ENCODE data around the gene P2RY6.

P2RY6 gene

GRCh38 chr11:73298233-73298632 lies 26.1 kb downstream of the P2RY6 start:
- DNase-seq, result peak; percentile 91

GRCh38 chr11:73299751-73300150 lies 27.6 kb downstream of the P2RY6 start:
- DNase-seq, result no peak

- DNase-seq, result peak; percentile 25
Measured at GRCh38 chr11:73306069-73306841, 34.1 kb downstream of the P2RY6 start.

GRCh38 chr11:73306977-73307322 lies 34.8 kb downstream of the P2RY6 start:
- DNase-seq, result no peak

GRCh38 chr11:73307323-73308002 lies 35.3 kb downstream of the P2RY6 start:
- peak; percentile 99 for DNase-seq

- peak; percentile 87 for DNase-seq
Measured at GRCh38 chr11:73308003-73308960, 36.1 kb downstream of the P2RY6 start, which contains the start of gene ARHGEF17. Gene ARHGEF17, plus strand, starts transcription at chr11:73308276. Its CDS starts 363 bp downstream, at chr11:73308639.

- DNase-seq, result peak; percentile 48
Measured at GRCh38 chr11:73308961-73309919, 37.1 kb downstream of the P2RY6 start.

GRCh38 chr11:73310076-73310475 lies 37.9 kb downstream of the P2RY6 start:
- no peak for DNase-seq

GRCh38 chr11:73310661-73311393 lies 38.7 kb downstream of the P2RY6 start:
- DNase-seq, result no peak

GRCh38 chr11:73311394-73311869 lies 39.3 kb downstream of the P2RY6 start:
- DNase-seq, result no peak

- DNase-seq, result no peak
Measured at GRCh38 chr11:73312036-73312435, 39.9 kb downstream of the P2RY6 start.

GRCh38 chr11:73312851-73313327 lies 40.8 kb downstream of the P2RY6 start:
- DNase-seq, result peak; percentile 15

GRCh38 chr11:73313652-73314051 lies 41.5 kb downstream of the P2RY6 start:
- DNase-seq, result no peak

- DNase-seq, result peak; percentile 60
Measured at GRCh38 chr11:73314117-73314961, 42.2 kb downstream of the P2RY6 start.

- DNase-seq, result peak; percentile 90
Measured at GRCh38 chr11:73315293-73316020, 43.3 kb downstream of the P2RY6 start.

- no peak for DNase-seq
Measured at GRCh38 chr11:73316422-73316821, 44.3 kb downstream of the P2RY6 start.

- DNase-seq, result no peak
Measured at GRCh38 chr11:73317373-73317772, 45.2 kb downstream of the P2RY6 start.

- DNase-seq, result no peak
Measured at GRCh38 chr11:73317803-73318202, 45.7 kb downstream of the P2RY6 start.

GRCh38 chr11:73318501-73319011 lies 46.4 kb downstream of the P2RY6 start:
- DNase-seq, result no peak
